Lung microvascular endothelial cell (primary cell): ENCODE data around the gene FRMD4A. TPM values are rescaled to one million over a fixed set of nuclear protein-coding genes. Genes with fewer than 3 reads are reported as not detected.

Source experiments
- DNase-seq, 2 donors: peaks; one replicate each; pipeline versions ENCODE4 v3.0.0 to v3.0.0-alpha.2; 2010; ENCODE audit warnings: low read depth in 2 of 2
- total RNA-seq: library from RNA; depleted of rRNA; stranded (reverse); fragments of >200 nt; gene quantifications from 2 replicates; pipeline ENCODE4 v1.2.1, GENCODE V29; 2014

The FRMD4A gene
- total RNA-seq, 1 donor from 2014 or later: 9.7 TPM

- DNase-seq: no peak
Measured at GRCh38 chr10:13708256-13708990, 622.3 kb downstream of the FRMD4A start.

GRCh38 chr10:13707156-13707881 is 623.4 kb downstream of the FRMD4A start:
- DNase-seq: peak; percentile 71 to 93

- peak; percentile 27 to 44 for DNase-seq
Measured at GRCh38 chr10:13706604-13707003, 624.1 kb downstream of the FRMD4A start.

DNA sequence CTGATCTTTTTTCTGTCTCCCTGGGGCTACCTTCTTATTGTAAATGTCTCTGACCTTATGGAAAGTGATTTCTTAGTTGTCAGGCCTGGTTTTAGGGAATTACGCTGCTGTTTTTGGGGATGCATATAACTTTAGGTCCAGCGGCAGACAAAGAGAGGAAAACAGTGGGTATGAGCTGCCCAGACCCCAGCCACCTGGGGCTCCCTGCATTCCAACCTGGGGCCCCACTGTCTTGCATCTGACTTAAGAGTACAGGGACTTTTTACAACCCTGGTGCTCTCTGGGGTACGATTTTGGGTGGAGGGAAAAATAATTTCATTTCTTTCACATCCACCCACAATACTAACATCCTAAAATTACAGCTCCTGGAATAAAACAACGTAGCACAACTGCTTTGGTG is 624.5 kb downstream of the FRMD4A start:
- DNase-seq: no peak

- peak in 1 of 2 donors; percentile 29 for DNase-seq
Measured at GRCh38 chr10:13705526-13706174, 625.1 kb downstream of the FRMD4A start.

DNA sequence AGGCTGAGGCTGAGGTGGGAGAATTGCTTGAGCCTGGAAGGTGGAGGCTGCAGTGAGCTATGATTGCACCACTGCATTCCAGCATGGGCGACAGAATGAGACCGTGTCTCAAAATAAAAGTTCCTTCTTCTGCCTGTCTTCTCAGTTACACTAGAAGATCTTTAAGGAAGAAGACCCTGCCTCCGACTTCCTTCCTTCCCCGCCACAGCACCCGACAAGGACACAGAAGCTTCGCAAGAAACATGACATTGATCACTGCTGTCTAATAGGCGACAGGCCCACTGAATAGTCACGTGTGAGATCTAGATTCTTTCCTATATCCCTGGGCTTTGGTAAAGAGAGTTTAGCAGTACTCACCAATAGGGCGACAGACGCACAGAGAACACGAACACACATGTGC is 625.8 kb downstream of the FRMD4A start:
- no peak for DNase-seq

GRCh38 chr10:13703997-13704536 is 626.7 kb downstream of the FRMD4A start:
- DNase-seq: peak in 1 of 2 donors; percentile 31

DNA sequence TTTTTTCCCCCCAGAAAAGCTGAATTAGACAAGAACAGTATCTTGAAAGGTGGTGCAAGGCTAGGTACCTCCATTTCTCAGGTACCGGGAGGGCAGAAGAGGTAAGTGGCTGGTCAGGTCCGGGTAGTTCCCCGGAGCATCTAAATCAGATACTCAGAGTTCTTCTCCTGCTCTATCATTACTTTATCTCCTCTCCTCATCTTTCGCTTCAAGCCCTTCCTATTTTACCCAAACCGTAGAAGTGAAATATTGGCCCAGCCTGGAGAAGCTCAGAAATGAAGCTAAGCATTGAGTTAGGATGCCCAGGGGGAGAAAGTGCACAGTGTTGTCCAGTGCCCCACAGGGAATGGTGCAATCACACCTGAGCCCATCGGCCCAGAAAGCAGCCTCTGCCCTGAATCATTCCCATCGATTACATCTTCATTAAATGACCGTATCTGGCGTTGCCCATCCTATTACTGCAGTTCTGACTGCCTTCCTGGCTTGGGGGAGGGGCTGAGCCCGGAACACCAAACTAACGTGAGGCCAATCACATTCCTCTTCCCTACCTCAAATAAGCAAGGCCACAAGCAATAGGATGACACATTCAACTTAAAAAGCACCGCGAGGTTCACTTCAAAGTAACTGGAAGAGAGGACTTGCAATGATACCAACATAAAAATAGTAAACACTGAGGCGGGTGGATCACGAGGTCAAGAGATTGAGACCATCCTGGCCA is 627.5 kb downstream of the FRMD4A start:
- DNase-seq: no peak

- peak; percentile 48 to 57 for DNase-seq
Measured at GRCh38 chr10:13701157-13701919, 629.4 kb downstream of the FRMD4A start.

- DNase-seq: no peak
Measured at GRCh38 chr10:13700473-13701144, 630.1 kb downstream of the FRMD4A start.

DNA sequence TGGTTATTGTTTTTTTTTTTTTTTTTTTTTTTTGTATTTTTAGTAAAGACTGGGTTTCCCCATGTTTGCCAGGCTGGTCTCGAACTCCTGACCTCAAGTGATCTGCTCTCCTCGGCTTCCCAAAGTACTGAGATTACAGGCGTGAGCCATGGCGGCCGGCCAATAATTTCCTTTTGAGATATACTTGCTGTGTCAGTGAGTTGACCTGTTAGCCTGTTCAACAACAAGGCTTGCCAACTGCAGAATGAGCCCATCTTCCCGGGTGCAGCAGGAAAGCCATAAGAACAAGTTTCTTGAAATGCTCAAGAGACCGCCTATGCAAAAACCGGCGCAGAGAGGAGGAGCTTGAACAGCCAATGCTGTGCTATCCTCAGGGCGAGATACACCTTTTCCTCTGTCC is 631.5 kb downstream of the FRMD4A start:
- DNase-seq: peak in 1 of 2 donors; percentile 43

DNA sequence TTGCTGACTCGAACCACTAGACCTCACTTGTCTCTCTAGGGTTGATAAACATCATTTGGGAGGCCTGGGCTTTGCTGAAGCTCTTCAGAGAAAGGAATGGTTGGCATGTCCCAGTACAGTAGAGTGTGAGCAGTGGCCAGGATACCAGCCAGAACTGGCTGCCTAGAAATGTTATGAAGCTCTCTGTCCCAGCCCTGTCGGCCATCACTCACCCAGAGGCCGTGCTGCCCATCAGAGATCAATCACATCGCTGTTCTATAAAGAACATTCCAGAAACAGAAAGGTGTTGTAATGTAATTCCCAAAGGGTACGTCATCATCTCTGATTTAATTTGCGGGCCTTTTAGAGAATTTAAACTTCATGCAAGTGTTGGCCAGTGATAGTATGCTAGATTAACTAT is 632.5 kb downstream of the FRMD4A start:
- DNase-seq: peak in 1 of 2 donors; percentile 31

- peak in 1 of 2 donors; percentile 38 for DNase-seq
Measured at GRCh38 chr10:13696071-13696470, 634.7 kb downstream of the FRMD4A start.

DNA sequence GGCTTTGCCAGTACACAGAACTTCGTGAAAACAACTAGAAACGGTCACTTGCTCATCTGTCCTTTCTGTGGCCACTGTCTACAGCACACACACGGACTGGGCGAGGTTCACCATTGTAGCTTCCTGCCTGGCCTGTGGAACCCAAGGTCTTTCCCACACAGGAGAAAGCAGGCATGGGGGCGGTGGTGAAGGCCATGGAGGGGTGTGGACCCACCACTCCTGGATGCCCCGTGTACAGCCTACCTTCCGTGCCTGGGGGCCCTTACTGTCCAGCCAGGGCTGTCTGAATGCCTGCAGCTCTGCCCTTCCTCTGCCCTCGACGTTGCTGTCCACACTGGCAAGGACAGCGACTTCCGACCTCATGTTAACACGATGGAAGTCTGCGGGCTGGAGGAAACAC is 635.1 kb downstream of the FRMD4A start:
- no peak for DNase-seq

DNA sequence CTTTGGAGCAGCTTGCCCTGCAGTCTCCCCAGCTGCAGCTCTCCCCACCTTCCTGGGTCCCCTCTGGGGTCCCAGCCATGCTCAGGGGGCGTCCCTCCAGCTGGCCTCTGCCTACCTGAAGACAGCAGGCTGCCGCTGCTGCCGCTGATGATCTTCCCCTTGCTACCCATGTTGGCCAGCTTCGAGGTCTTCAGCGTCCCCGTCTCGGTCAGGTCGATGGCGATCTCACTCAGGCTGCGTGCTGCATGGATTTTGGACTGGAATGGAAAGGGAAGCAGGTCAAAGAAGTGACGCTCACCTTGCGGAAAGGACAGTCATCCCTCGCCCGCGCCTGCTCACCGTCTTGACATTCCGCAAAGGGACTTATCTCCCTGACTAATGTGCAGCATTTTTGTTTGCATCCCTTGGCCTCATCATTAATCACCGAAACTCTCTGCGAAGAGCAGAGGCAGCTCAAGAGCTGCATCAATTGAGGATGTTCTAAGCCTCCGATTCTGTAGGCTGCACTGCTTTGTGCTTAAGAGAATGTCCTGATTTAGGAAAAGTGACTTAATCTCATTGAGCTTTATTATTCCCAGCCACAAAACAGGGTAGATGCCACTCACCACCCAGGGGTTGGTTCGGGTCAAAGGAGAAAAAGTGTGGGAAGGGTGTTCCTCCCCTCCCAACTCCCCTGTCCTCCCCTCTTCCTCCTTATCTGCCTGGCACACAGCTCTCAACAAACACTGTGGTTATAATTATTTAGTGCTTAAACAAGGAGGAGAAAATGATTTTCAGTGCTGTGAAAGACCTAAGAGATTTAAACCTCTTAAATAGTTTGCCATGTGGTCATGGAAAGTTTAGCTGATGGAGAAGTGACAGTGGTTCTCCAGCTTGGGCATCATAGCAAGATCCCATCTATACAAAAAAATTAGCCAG is 636.7 kb downstream of the FRMD4A start:
- no peak for DNase-seq

GRCh38 chr10:13690281-13690825 is 640.4 kb downstream of the FRMD4A start:
- peak in 1 of 2 donors; percentile 49 for DNase-seq

- peak; percentile 90 to 96 for DNase-seq
Measured at GRCh38 chr10:13686331-13686752, 644.4 kb downstream of the FRMD4A start.

DNA sequence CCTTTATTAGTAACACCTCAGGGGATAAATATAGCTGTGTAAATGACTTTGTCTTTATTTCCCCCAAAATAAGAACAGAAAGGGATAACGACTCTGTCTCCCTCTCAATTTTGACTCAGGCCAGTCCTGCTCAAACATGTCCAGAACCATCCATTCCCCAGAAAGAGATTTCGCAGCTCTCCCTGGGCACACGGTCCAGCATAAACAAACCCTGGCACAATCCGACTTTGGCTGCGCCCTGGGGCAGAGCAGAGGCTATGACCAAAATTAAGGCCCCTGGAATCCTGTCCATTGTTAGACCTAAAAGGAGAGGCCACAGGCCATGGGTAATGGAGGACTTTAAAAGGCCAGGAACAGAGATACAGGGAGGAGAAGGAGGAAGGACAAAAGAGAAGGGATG is 644.8 kb downstream of the FRMD4A start:
- DNase-seq: no peak
